Right ventricle myocardium superior (tissue), 1 donor: ENCODE measurements around the gene FOXP1. TPM values are rescaled to one million over a fixed set of nuclear protein-coding genes. Genes with fewer than 3 reads are reported as not detected.

Experiments
- ATAC-seq: fragments of 200-7000 bp; cut with Tn5 transposase; one replicate; pipeline ENCODE4 v1.9.1; 2020; ENCODE audit warnings: mild to moderate bottlenecking; ENCODE audit not compliant: poor library complexity
- DNase-seq: peaks from one replicate; pipeline ENCODE4 v3.0.0-alpha.2; 2020
- intact Hi-C: fragments of 100-400 bp; cut with DNase I; formaldehyde crosslinking; loops from one replicate; pipeline ENCODE4 v1.11.2; 2022
- total RNA-seq: library from RNA; stranded (reverse); fragmentation: NEBNext Ultra II Directional; extraction: Animal tissue kit (Norgen Biotek cat#: 25700); gene quantifications from one replicate; pipeline ENCODE4 v1.2.1, GENCODE V29; 2021
- donor health status: DM: no; HTN: yes; CAD: no; lungs with severe emphysema.

Gene FOXP1
- total RNA-seq, 1 donor from 2014 or later = 36.3 TPM

- ATAC-seq (no peak), DNase-seq (no peak)
- intact Hi-C loops = no loop called here
Measured at GRCh38 chr3:71055257-71056001, 528.1 kb downstream of the FOXP1 start.

DNA sequence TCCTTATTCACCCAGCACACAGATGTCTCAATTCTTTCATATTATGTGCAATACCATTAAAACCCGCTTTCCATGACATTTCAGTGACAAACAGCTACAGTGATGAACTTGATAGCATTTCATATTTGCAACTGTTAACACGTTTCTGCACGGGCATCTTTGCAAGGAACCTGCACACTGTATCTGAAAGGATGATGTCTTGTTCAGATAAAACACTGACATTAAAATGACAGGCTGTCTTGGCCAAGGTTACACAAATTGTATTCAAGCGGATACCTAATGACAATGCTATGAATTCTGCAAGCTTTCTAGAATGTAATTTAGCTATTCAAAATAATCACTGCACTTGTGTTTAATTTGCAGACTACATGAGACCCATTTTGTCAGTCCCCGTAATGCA is 529.2 kb downstream of the FOXP1 start:
- no peak for ATAC-seq
- intact Hi-C loops = no loop called here

DNA sequence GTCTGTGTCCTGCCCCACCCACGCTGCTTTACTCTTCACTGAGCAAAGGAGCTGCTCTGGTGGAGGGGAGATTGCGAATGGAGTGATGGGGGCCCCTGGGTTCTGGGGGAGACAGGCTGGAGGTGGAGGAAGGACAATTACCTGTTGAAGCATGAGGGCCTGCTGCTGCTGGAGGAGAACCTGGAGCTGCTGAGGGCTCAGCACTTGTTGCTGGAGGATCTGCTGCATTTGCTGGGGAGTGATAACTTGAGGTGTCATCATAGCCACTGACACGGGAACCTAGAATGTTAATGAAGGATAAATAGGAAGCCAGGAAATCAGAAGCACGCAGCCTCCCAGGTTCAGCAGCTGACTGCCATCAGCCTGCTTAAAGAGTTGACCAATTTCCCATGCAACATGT is 530.0 kb downstream of the FOXP1 start:
- no peak for DNase-seq
- intact Hi-C loops = no loop called here
- ATAC-seq = no peak

More for the DNA sequence above, 529.2 kb downstream of the FOXP1 start:
- DNase-seq = no peak

DNA sequence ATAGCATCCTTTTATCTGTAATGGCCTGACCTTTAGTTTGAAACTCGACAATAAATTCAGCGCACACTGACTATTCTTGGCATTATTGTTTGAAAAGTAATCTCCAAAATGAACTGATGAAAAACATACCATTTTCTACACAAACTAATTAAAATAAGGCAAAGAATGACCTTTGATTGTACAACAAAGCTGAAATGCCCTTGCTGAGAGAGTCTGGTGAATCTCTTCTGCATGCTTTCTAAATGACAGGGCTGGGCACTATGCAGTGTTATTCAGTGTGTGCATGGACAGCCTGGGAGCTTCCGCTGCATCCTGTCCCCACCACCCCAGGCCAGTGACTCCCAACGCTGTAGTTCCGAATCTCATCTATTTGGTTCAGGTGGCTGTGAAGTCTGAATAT is 530.8 kb downstream of the FOXP1 start:
- intact Hi-C loops = no loop called here
- DNase-seq (no peak), ATAC-seq (peak; percentile 73)

GRCh38 chr3:71051893-71052687 is 531.4 kb downstream of the FOXP1 start:
- DNase-seq (no peak), ATAC-seq (no peak)
- intact Hi-C loops = no loop called here

- intact Hi-C loops = no loop called here
- ATAC-seq = no peak
- DNase-seq = no peak
Measured at GRCh38 chr3:71051259-71051595, 532.3 kb downstream of the FOXP1 start.

GRCh38 chr3:71050538-71051258 is 532.8 kb downstream of the FOXP1 start:
- no peak for DNase-seq
- intact Hi-C loops = no loop called here
- ATAC-seq = no peak

- no peak for ATAC-seq
- intact Hi-C loops = no loop called here
- no peak for DNase-seq
Measured at GRCh38 chr3:71050166-71050537, 533.4 kb downstream of the FOXP1 start.

DNA sequence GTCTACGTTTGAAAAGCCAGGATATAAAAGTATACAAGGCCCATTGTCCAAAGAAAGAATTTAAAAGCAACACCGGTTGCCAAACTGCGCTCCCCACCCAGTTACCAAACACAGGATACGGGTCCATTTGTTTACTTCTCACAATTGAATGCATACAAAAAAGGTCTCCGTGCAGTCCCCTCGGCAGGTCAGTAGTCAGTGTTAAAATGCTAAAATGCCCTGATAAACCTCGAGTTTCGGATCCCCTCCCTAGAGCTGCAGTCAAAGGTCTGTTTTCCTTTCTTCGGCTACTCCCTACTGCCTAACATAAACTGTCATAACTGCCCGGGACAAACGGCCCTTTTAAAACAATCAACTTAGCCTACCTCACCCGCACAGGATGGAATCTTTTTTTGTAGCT is 534.6 kb downstream of the FOXP1 start:
- ATAC-seq = peak; percentile 33
- peak; percentile 46 for DNase-seq
- intact Hi-C loops = no loop called here

GRCh38 chr3:71047616-71048531 is 535.7 kb downstream of the FOXP1 start:
- intact Hi-C loops = no loop called here
- no peak for DNase-seq
- no peak for ATAC-seq

DNA sequence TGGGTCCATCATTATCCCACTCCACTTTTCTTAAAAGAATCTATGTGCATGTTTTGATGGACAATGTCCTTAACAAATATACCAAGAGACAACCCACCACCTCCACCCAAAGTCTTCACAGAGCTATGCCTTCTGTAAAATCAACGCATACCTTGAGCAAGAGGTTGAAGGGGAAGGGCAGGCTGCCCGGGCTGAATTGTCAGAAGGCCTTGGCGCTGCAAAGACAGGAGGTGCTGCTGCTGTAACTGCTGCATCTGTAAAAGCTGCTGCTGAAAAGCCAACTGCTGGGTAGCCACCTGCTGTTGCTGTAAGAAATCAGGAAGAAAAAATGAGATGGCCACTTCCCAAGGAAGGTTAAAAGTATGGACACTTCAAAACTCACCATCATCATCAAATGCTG is 536.7 kb downstream of the FOXP1 start:
- ATAC-seq (no peak), DNase-seq (no peak)
- intact Hi-C loops = no loop called here

GRCh38 chr3:71045917-71046282 is 537.6 kb downstream of the FOXP1 start:
- intact Hi-C loops = no loop called here
- no peak for ATAC-seq
- DNase-seq = no peak

- intact Hi-C loops = no loop called here
Measured at GRCh38 chr3:71045212-71045916, 538.2 kb downstream of the FOXP1 start.

GRCh38 chr3:71042759-71043158 is 540.8 kb downstream of the FOXP1 start:
- DNase-seq (no peak), ATAC-seq (no peak)
- intact Hi-C loops = no loop called here

More at GRCh38 chr3:71045212-71045916, 538.2 kb downstream of the FOXP1 start:
- ATAC-seq (no peak), DNase-seq (no peak)

GRCh38 chr3:71041371-71041770 is 542.2 kb downstream of the FOXP1 start:
- intact Hi-C loops = no loop called here
- DNase-seq (no peak), ATAC-seq (no peak)

DNA sequence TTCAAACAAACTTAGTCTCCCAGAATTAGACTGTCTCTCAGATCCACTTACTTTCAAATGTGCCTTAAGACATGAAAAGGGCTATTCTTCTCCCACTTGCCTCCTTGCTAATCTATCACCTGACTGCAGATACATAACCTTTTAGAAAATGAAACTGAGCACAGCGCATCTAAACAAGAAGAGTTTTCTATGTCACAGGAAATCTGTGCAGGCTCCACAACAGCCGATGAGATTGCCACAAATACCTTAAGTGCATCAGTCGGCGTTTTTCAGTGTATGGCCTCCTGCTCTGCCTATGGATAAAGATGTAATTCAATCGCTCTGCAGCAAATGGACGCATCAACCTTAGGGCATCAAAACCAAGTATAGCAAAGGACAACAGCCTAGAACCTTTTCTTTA is 544.2 kb downstream of the FOXP1 start:
- ATAC-seq = no peak
- intact Hi-C loops = no loop called here
- DNase-seq = no peak

DNA sequence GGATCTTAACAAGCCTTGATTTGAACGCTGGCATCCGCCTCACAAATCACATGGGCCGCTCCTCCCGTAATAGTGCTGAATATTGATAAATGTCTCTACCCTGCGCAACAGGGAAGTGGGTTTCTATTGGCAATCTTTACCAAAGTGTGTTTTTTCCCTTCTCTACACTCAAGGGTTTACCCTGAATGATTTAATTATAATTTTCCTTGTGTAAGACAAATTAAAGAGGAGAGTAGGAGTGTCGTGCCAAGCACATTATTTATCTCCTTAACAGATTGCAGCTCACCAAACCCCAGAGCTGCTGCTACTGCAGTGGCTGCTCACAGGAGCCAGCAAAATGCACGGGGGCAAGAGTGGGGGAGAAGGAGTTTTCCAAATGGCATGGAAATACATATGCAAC is 545.8 kb downstream of the FOXP1 start:
- DNase-seq = no peak
- ATAC-seq = no peak
- intact Hi-C loops = no loop called here

- DNase-seq (no peak), ATAC-seq (no peak)
- intact Hi-C loops = no loop called here
Measured at GRCh38 chr3:71035886-71036285, 547.6 kb downstream of the FOXP1 start.
